Common myeloid progenitor, CD34-positive (primary cell): Measurements from ENCODE around the gene NOTCH3.

Source experiments
- CTCF ChIA-PET: fragments of 350-600 bp; sonication (Branson Sonifier 250); formaldehyde crosslinking; loops from one replicate; lab custom pipeline; 2021; ENCODE audit warnings: antibody characterized with exemption; lab: Charles Lee
- POLR2A ChIA-PET: fragments of 350-600 bp; sonication (Branson Sonifier 250); formaldehyde crosslinking; loops from one replicate; lab custom pipeline; 2021; ENCODE audit warnings: antibody characterized with exemption; lab: Charles Lee
- DNase-seq, 3 donors: peaks; one replicate each; pipeline versions ENCODE4 v3.0.0 to v3.0.0-alpha.2; 2013
- H3K27ac ChIP-seq, 2 experiments: 1 replicate in 1 of 2; 2 replicates in 1 of 2; pipeline ENCODE4 v1.7.0; 2013; ENCODE audit warnings: inconsistent platforms in 2 of 2, low read length in 2 of 2, mild to moderate bottlenecking in 2 of 2, low read depth in 1 of 2, moderate library complexity in 1 of 2; ENCODE audit not compliant: severe bottlenecking in 2 of 2, insufficient read depth in 1 of 2, poor library complexity in 1 of 2
- H3K27me3 ChIP-seq, 5 experiments: replicated peaks in 2 of 5; 1 replicate in 3 of 5; 2 replicates in 2 of 5; pipeline versions ENCODE4 v1.6.1 to v1.7.0; 2013; ENCODE audit warnings: low read length in 4 of 5, mild to moderate bottlenecking in 2 of 5, moderate library complexity in 2 of 5, inconsistent platforms in 1 of 5; ENCODE audit not compliant: insufficient read depth in 5 of 5, control insufficient read depth in 4 of 5
- H3K36me3 ChIP-seq, 4 experiments: 1 replicate in 2 of 4; 2 replicates in 2 of 4; pipeline versions ENCODE4 v1.6.1 to v1.7.0; 2013; ENCODE audit warnings: low read length in 3 of 4, control low read depth in 1 of 4, mild to moderate bottlenecking in 1 of 4; ENCODE audit not compliant: control insufficient read depth in 4 of 4, insufficient read depth in 4 of 4
- H3K4me1 ChIP-seq, 4 experiments: 1 replicate in 3 of 4; 2 replicates in 1 of 4; pipeline versions ENCODE4 v1.6.1 to v1.7.1; 2013; ENCODE audit warnings: low read length in 3 of 4, mild to moderate bottlenecking in 3 of 4, control low read depth in 1 of 4, inconsistent platforms in 1 of 4, moderate library complexity in 1 of 4; ENCODE audit not compliant: control insufficient read depth in 4 of 4, insufficient read depth in 4 of 4; ENCODE audit errors: control extremely low read depth in 1 of 4
- H3K4me3 ChIP-seq, 7 experiments: 1 replicate in 4 of 7; 2 replicates in 3 of 7; pipeline versions ENCODE4 v1.5.1 to v1.7.0; 2013; ENCODE audit warnings: mild to moderate bottlenecking in 7 of 7, low read length in 6 of 7, moderate library complexity in 6 of 7, inconsistent platforms in 2 of 7, low read depth in 2 of 7, control low read depth in 1 of 7; ENCODE audit not compliant: insufficient read depth in 4 of 7, control insufficient read depth in 1 of 7; ENCODE audit errors: extremely low read depth in 1 of 7
- H3K9me3 ChIP-seq, 5 experiments: 1 replicate in 4 of 5; 2 replicates in 1 of 5; pipeline versions ENCODE4 v1.6.1 to v1.7.1; 2013; ENCODE audit warnings: low read length in 4 of 5, mild to moderate bottlenecking in 2 of 5, inconsistent platforms in 1 of 5, low read depth in 1 of 5, moderate library complexity in 1 of 5; ENCODE audit not compliant: control insufficient read depth in 4 of 5, insufficient read depth in 2 of 5; ENCODE audit errors: control extremely low read depth in 1 of 5
- WGBS: methylation state at CpG from one replicate; pipeline ENCODE4 v1.1.5; 2013; ENCODE audit not compliant: insufficient coverage; 5-methylcytosine and 5-hydroxymethylcytosine counted together

Gene NOTCH3

DNA sequence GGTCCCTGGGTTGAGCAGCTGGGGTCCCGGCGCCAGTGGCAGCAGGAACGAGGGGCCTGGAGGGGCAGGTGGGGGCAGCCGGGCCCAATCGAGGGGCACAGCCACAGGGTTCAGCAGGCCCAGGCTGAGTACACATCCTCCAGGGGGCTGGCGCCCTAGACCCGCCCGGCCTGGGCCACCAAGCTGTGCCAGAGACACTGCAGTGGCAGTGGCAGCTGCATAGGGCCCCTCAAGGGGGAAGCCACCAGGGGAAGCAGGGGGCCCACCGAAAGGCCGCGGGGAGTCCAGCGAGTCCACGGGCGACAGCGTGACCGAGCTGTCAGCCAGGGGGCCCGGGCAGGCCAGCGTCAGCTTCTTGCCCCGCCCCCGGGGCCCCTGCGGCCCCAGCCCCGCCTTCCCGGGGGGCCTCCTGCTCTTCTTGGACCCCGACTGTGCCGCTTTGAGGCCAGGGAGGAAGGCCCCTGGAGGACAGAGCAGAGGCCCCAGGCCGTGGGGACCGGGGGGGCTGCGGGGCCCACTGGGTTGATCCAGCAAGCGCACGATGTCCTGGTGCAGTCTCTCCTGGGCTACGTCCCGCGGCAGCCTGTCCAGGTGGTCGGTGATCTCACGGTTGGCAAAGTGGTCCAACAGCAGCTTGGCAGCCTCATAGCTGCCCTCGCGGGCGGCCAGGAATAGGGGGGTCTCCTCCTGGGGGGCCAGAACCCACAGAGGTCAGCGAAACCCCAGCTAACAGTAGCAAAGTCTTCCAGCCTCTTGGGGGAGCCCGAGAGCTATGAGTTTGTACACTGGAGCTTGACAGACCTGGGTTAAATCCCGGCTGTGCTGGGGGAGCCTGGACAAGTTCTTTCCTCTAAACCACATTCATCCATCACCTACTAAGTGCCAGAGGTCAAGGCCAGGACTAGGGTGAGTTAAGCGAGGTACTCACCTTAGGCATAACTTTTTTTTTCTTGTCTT is 39.5 kb downstream of the NOTCH3 start:
- ChIA-PET POLR2A (no interaction called here), CTCF (no interaction called here)
- no peak for DNase-seq
- Histone ChIP-seq H3K4me1 (no peaks in the 10 kb centered on the region), H3K4me3 (no peak overlapping the region), H3K36me3 (no peaks in the 10 kb centered on the region), H3K27ac (no peak overlapping the region), H3K9me3 (peaks cover 1 to 56% (median 31%) of the 10 kb centered on the region in 5 experiments), H3K27me3 (no peaks in the 10 kb centered on the region)
- 96% methylated on average over 40 of the region's 42 CpGs for WGBS

DNA sequence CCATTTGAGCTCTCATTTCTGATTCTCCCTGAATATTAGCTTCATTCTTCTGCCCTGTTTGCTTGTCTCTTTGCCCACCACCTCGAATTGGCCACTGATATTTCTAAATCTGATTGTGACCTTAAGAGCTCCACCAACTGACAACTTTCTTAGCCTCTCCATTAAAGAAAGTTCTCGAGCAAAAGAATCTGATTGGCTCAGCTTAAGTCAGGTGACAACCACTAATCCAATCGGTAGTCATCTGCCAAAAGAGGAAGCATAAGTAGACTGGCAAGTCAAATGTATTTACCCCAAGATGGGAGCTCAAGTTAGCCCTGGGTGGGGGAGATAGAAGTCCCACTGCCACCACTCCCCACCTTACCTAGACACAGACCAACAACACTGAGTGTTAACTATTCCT is 41.5 kb downstream of the NOTCH3 start:
- no peak overlapping the region for H3K27ac ChIP-seq
- no peaks in the 10 kb centered on the region for H3K4me1 ChIP-seq
- no peak overlapping the region for H3K4me3 ChIP-seq
- CTCF ChIA-PET: interaction anchor here (1.3 to 3.1 kb wide), 4 partner anchors 10 to 58 kb away, joined by 3 to 11 read pairs (median 4); no protein-coding TSS in a partner anchor
- no peaks in the 10 kb centered on the region for H3K27me3 ChIP-seq
- 67% methylated on average over 2 of the region's 3 CpGs for WGBS
- no peaks in the 10 kb centered on the region for H3K36me3 ChIP-seq
- peak in 2 of 3 donors; percentile 50 to 61 for DNase-seq
- POLR2A ChIA-PET: no interaction called here
- H3K9me3 ChIP-seq: peaks cover 1 to 35% (median 17%) of the 10 kb centered on the region in 5 experiments

DNA sequence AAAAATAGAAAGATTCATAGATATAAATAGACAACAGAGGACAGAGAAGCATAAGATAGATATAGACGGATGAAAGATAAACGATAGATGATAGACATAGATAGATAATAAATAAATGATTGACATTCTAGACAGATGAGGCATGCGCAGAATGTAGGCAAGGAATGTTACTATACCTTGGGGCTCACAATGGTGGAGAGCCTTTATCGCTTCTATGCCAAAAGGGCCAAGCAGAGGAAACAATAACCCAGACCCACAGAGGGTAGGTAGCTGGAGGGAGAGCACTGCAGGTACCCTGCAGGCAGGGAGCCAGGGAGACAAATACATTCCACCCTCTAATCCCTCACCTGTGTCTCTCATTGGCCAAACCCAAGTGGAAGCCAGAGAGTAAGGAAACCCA is 44.4 kb downstream of the NOTCH3 start:
- Histone ChIP-seq H3K27me3 (peaks cover 0 to 2% (median 0%) of the 10 kb centered on the region in 5 experiments), H3K4me1 (no peaks in the 10 kb centered on the region), H3K9me3 (peaks cover 0 to 27% (median 20%) of the 10 kb centered on the region in 5 experiments), H3K36me3 (no peaks in the 10 kb centered on the region), H3K27ac (no peak overlapping the region), H3K4me3 (no peak overlapping the region)
- ChIA-PET POLR2A (no interaction called here), CTCF (interaction anchor here (1.0 to 1.2 kb wide), 2 partner anchors 15 to 64 kb away, joined by 3 to 4 read pairs; no protein-coding TSS in a partner anchor)
- WGBS: 100% methylated on average over 1 of the region's 4 CpGs
- no peak for DNase-seq

DNA sequence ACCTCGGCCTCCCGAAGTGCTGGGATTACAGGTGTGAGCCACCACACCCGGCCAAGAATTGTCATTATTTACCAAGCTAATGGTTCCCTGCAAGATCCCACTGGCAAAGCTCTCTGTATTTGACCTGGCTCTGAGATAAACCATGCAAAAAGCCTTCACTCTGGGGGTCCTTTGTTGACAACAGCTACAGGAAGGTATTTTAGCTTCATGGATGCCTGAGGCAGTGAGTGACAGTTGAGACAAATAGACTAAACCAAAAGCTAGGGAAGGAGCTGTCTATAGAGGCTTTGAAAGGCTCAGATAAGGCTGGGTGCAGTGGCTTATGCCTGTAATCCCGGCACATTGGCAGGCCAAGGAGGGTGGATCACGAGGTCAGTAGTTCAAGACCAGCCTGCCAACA is 45.5 kb downstream of the NOTCH3 start:
- Histone ChIP-seq H3K27ac (no peak overlapping the region), H3K9me3 (peaks cover 0 to 24% (median 18%) of the 10 kb centered on the region in 5 experiments), H3K36me3 (no peaks in the 10 kb centered on the region), H3K4me3 (no peak overlapping the region), H3K27me3 (peaks cover 0 to 2% (median 0%) of the 10 kb centered on the region in 5 experiments), H3K4me1 (no peaks in the 10 kb centered on the region)
- CTCF ChIA-PET: interaction anchor here (0.8 to 2.2 kb wide), 4 partner anchors 12 to 95 kb away, joined by 3 to 8 read pairs (median 4); no protein-coding TSS in a partner anchor
- WGBS: 95% methylated on average over 4 of the region's 5 CpGs
- no peak for DNase-seq
- POLR2A ChIA-PET: no interaction called here

DNA sequence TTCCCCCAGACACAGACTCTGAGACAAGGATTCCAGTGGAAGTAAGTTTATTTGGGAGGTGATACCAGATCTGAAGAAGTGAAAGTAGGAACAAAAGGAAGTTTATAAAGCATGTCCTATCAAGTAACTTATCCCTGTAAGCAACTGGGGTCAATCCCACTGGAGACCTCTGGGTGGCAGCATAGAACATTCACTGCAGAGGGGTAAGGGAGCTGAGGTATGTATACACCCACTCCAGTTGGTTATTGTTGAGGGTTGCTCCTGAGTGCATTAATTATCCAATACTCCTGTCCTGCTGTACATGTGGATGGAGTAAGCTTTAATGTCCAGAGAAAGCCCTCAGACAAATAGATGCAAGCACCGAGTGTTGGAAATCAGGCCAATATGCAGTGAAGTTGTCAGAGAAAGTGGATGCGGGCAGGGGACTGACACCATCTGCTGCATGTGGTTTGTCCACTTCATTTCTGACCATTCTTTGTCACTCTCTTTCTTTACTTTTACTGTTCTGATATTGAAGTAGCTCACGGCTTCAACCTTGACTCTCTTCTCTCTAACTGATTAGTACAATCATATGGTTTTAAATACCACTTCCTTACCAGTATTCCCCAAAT is 46.7 kb downstream of the NOTCH3 start:
- POLR2A ChIA-PET: no interaction called here
- DNase-seq: peak; percentile 51 to 67 (median 51)
- Histone ChIP-seq H3K27ac (no peak overlapping the region), H3K4me3 (no peak overlapping the region), H3K36me3 (no peaks in the 10 kb centered on the region), H3K9me3 (peaks cover 0 to 16% (median 10%) of the 10 kb centered on the region in 5 experiments), H3K27me3 (peaks cover 0 to 2% (median 0%) of the 10 kb centered on the region in 5 experiments), H3K4me1 (no peaks in the 10 kb centered on the region)
- WGBS: 100% methylated on average over 2 of the region's 3 CpGs
- CTCF ChIA-PET: interaction anchor here (0.9 to 2.2 kb wide), 10 partner anchors 15 to 107 kb away, joined by 3 to 8 read pairs (median 5); no protein-coding TSS in a partner anchor

DNA sequence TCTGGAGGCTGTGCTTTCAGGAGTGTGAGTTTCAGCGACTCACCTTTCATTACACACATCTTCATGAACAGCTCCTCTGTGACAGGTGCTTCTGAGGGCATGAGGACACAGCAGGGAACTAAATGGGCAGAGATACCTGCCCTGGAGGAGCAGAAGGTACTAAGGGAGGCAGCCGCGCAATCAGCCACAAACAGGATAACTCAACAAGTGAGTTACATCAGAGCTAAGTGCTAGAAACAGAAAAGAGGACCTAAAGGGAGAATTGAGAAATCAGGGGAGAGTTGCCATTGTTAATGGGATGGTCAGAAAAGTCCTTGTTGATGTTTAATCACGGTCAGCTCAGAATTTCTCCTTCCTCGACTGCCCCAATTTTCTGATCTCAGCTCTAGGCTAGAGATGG is 51.1 kb downstream of the NOTCH3 start:
- POLR2A ChIA-PET: interaction anchor here (0.7 kb wide), 1 partner anchor 58 kb away, joined by 3 read pairs; no protein-coding TSS in a partner anchor

More for the DNA sequence above, 51.1 kb downstream of the NOTCH3 start:
- Histone ChIP-seq H3K36me3 (no peaks in the 10 kb centered on the region), H3K9me3 (peaks cover 0 to 7% (median 0%) of the 10 kb centered on the region in 5 experiments), H3K27ac (no peak overlapping the region), H3K4me1 (no peaks in the 10 kb centered on the region), H3K4me3 (no peak overlapping the region), H3K27me3 (peaks cover 0 to 2% (median 0%) of the 10 kb centered on the region in 5 experiments)
- CTCF ChIA-PET: interaction anchor here (0.6 to 2.1 kb wide), 9 partner anchors 9 to 75 kb away, joined by 3 to 17 read pairs (median 4); no protein-coding TSS in a partner anchor
- WGBS: 97% methylated on average over 4 of the region's 5 CpGs
- no peak for DNase-seq
